Spleen (tissue), 11 donors: ENCODE measurements around the gene SLC2A6. TPM values are rescaled to one million over a fixed set of nuclear protein-coding genes. Genes with fewer than 3 reads are reported as not detected.

Experiments used
- DNase-seq: peaks from one replicate; pipeline ENCODE4 v3.0.0-alpha.2; 2020
- H3K27ac ChIP-seq, 8 donors: fragments of 200-600 bp; sonication (generic) in 7 of 8; 1 replicate in 4 of 8; 2 replicates in 4 of 8; pipeline versions ENCODE4 v1.5.0 to v1.8.0; 2016 to 2021; ENCODE audit warnings: inconsistent platforms in 4 of 8, mild to moderate bottlenecking in 4 of 8, moderate library complexity in 1 of 8
- H3K27me3 ChIP-seq, 7 donors: fragments of 200-600 bp; sonication (generic) in 6 of 7; replicated peaks in 1 of 7; 1 replicate in 4 of 7; 2 replicates in 3 of 7; pipeline versions ENCODE4 v1.5.0 to v1.8.0; 2016 to 2021; ENCODE audit warnings: inconsistent platforms in 3 of 7, mild to moderate bottlenecking in 1 of 7
- H3K36me3 ChIP-seq, 6 donors: fragments of 200-600 bp; sonication (generic) in 5 of 6; 1 replicate in 4 of 6; 2 replicates in 2 of 6; pipeline versions ENCODE4 v1.5.0 to v1.8.0; 2016 to 2021; ENCODE audit warnings: inconsistent platforms in 2 of 6
- H3K4me1 ChIP-seq, 6 donors: fragments of 200-600 bp; sonication (generic) in 5 of 6; 1 replicate in 3 of 6; 2 replicates in 3 of 6; pipeline versions ENCODE4 v1.5.0 to v1.8.0; 2016 to 2021; ENCODE audit warnings: inconsistent platforms in 3 of 6
- H3K4me3 ChIP-seq, 8 donors: fragments of 200-600 bp; sonication (generic) in 7 of 8; 1 replicate in 4 of 8; 2 replicates in 4 of 8; pipeline versions ENCODE4 v1.5.0 to v1.8.0; 2016 to 2021; ENCODE audit warnings: inconsistent platforms in 4 of 8, mild to moderate bottlenecking in 4 of 8, moderate library complexity in 2 of 8
- H3K9me3 ChIP-seq, 8 donors: fragments of 200-600 bp; sonication (generic) in 7 of 8; 1 replicate in 4 of 8; 2 replicates in 4 of 8; pipeline versions ENCODE4 v1.5.0 to v1.8.0; 2016 to 2021; ENCODE audit warnings: inconsistent platforms in 4 of 8
- CTCF ChIP-seq, 11 experiments: fragments of 200-600 bp in 7 of 11; fragments of 450-650 bp in 4 of 11; sonication (generic) in 4 of 11; IDR thresholded peaks in 8 of 11; conservative IDR thresholded peaks in 3 of 11; 1 replicate in 7 of 11; 2 replicates in 4 of 11; pipeline versions ENCODE4 v1.4.0 to v1.8.0; 2016 to 2021; ENCODE audit warnings: antibody characterized with exemption in 11 of 11, inconsistent platforms in 4 of 11, mild to moderate bottlenecking in 1 of 11
- POLR2A ChIP-seq, 3 donors: fragments of 450-650 bp; IDR thresholded peaks; one replicate each; pipeline ENCODE4 v1.5.1; 2017; ENCODE audit warnings: antibody characterized with exemption in 3 of 3, mild to moderate bottlenecking in 1 of 3
- POLR2AphosphoS5 ChIP-seq, 3 donors: sonication (generic); formaldehyde crosslinking; IDR thresholded peaks; one replicate each; pipeline ENCODE4 v1.5.1; 2017; ENCODE audit warnings: antibody characterized with exemption in 3 of 3
- WGBS, 5 donors: extraction: QIAGEN DNeasy Blood & Tissue Kit in 3 of 5; methylation state at CpG; one replicate each; pipeline versions ENCODE4 v1.1.5 to v1.1.7; 2013 to 2018; 5-methylcytosine and 5-hydroxymethylcytosine counted together
- intact Hi-C: fragments of 100-400 bp; cut with DNase I; formaldehyde crosslinking; loops from one replicate; pipeline ENCODE4 v1.15.0; 2023; ENCODE audit warnings: low total_unique reads
- polyA plus RNA-seq, 3 donors: library from polyadenylated mRNA; stranded (reverse); fragments of 200-250 nt; gene quantifications; one replicate each; pipeline ENCODE4 v1.2.1, GENCODE V29; 2013
- total RNA-seq, 7 donors: library from RNA; depleted of rRNA in 3 of 7; stranded (reverse); fragments of >200 nt in 3 of 7; fragmentation: NEBNext Ultra II Directional in 4 of 7; extraction: Animal tissue kit (Norgen Biotek cat#: 25700) in 4 of 7; gene quantifications; one replicate each; pipeline versions ENCODE4 v1.1.0 to v1.2.1, GENCODE V29; 2016 to 2021
- donor health status: healthy with polysubstance abuse.
- donor health status: DM: no; HTN: no; CAD: no; lungs with moderate emphysema.
- donor health status: DM: no; HTN: no; CAD: no.
- donor health status: Bipolar disorder and iron deficiency.
- donor health status: healthy.
- donor health status: DM: no; HTN: no; CAD: no.
- donor health status: DM: yes; HTN: yes; CAD: no.

Gene SLC2A6
- total and polyA plus RNA-seq, 10 donors, result 15.4 to 35.0 (median 21.9) TPM

GRCh38 chr9:133515240-133515610 lies 36.3 kb upstream of the SLC2A6 start:
- no peak overlapping the region for H3K4me3 ChIP-seq
- H3K9me3 ChIP-seq, result no peaks in the 10 kb centered on the region
- peaks cover 0 to 21% (median 5%) of the 10 kb centered on the region in 6 donors for H3K4me1 ChIP-seq
- H3K36me3 ChIP-seq, result no peaks in the 10 kb centered on the region
- H3K27ac ChIP-seq, result no peak overlapping the region
- DNase-seq, result no peak
- WGBS, 5 donors, result 79 to 95% (median 91%) methylated on average over 8 to 10 of the region's 10 CpGs
- peaks cover 0 to 50% (median 0%) of the 10 kb centered on the region in 7 donors for H3K27me3 ChIP-seq
- TF ChIP-seq POLR2AphosphoS5 (IDR thresholded peaks at IDR 0.05) (no peak), CTCF (IDR thresholded peaks at IDR 0.05 in 8 of 11, conservative IDR thresholded peaks at IDR 0.05 in 3 of 11) (no peak), POLR2A (IDR thresholded peaks at IDR 0.05) (no peak)
- intact Hi-C loops, result no loop called here

GRCh38 chr9:133514460-133515239 lies 35.8 kb upstream of the SLC2A6 start:
- DNase-seq, result no peak
- intact Hi-C loops, result no loop called here
- TF ChIP-seq POLR2A (IDR thresholded peaks at IDR 0.05), result no peak
- TF ChIP-seq CTCF (IDR thresholded peaks at IDR 0.05 in 8 of 11, conservative IDR thresholded peaks at IDR 0.05 in 3 of 11), result no peak
- TF ChIP-seq POLR2AphosphoS5 (IDR thresholded peaks at IDR 0.05), result peak in 1 of 3 donors; percentile 14
- H3K27me3 ChIP-seq, result peaks cover 0 to 56% (median 0%) of the 10 kb centered on the region in 7 donors
- peak overlapping the region in 3 of 8 donors; percentile 8 to 36 (median 30) for H3K27ac ChIP-seq
- WGBS, 5 donors, result 44 to 66% (median 54%) methylated on average over 13 to 14 of the region's 14 CpGs
- no peaks in the 10 kb centered on the region for H3K9me3 ChIP-seq
- H3K36me3 ChIP-seq, result no peaks in the 10 kb centered on the region
- H3K4me1 ChIP-seq, result peaks cover 4 to 27% (median 10%) of the 10 kb centered on the region in 6 donors
- H3K4me3 ChIP-seq, result no peak overlapping the region

- TF ChIP-seq CTCF (IDR thresholded peaks at IDR 0.05 in 8 of 11, conservative IDR thresholded peaks at IDR 0.05 in 3 of 11), result no peak
- no peak for TF ChIP-seq POLR2AphosphoS5 (IDR thresholded peaks at IDR 0.05)
- TF ChIP-seq POLR2A (IDR thresholded peaks at IDR 0.05), result no peak
- Histone ChIP-seq H3K4me3 (no peak overlapping the region), H3K27me3 (peaks cover 0 to 63% (median 0%) of the 10 kb centered on the region in 7 donors), H3K9me3 (no peaks in the 10 kb centered on the region), H3K27ac (peak overlapping the region in 1 of 8 donors; percentile 18), H3K36me3 (no peaks in the 10 kb centered on the region), H3K4me1 (peaks cover 8 to 37% (median 20%) of the 10 kb centered on the region in 6 donors)
- WGBS, 5 donors, result 77 to 83% (median 81%) methylated on average over 14 to 28 of the region's 28 CpGs
- no peak for DNase-seq
- intact Hi-C loops, result no loop called here
Measured at GRCh38 chr9:133513214-133514100, 34.6 kb upstream of the SLC2A6 start.
